PFSK-1 (cell line): Measurements from ENCODE around the gene ZFPM1.

ENCODE experiments used
- FOXP2 ChIP-seq: optimal IDR thresholded peaks from 2 replicates; pipeline ENCODE3; 2011; ENCODE audit warnings: borderline replicate concordance, control low read depth, inconsistent platforms; ENCODE audit not compliant: insufficient read depth; ENCODE audit errors: extremely low read length, extremely low read depth
- POLR2AphosphoS5 ChIP-seq: IDR thresholded peaks from 2 replicates; pipeline ENCODE4 v1.6.1; 2012; ENCODE audit warnings: low read depth, mild to moderate bottlenecking, control low read depth, low read length, moderate library complexity
- TAF1 ChIP-seq: IDR thresholded peaks from 2 replicates; pipeline ENCODE4 v1.6.1; 2012; ENCODE audit warnings: low read length, control low read depth, borderline replicate concordance; ENCODE audit not compliant: insufficient read depth
- TF ChIP-seq, protein P1 (sequence below), 2 experiments: IDR thresholded peaks; 2 replicates each; pipeline versions ENCODE4 v1.6.1 to v1.8.0; 2011 to 2012; ENCODE audit warnings: low read depth in 2 of 2, low read length in 2 of 2, control low read depth in 1 of 2, inconsistent platforms in 1 of 2, mild to moderate bottlenecking in 1 of 2, moderate library complexity in 1 of 2; ENCODE audit not compliant: insufficient read depth in 1 of 2

DNA sequence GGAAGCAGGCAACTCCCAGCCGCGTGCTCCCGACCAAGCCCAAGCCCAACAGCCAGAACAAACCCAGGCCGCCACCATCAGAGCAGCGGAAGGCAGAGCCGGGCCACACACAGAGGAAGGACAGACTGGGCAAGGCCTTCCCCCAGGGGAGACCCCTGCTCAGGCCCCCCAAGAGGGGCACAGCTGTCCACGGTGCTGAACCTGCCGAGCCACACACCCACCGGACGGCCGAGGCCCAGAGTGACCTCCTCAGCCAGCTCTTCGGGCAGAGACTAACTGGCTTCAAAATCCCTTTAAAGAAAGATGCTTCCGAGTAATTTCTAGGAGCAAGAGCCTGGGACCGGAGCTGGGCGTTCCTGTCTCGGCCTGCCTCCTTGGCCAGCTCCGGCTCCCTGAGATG lies 14.1 kb upstream of the ZFPM1 start:
- TF ChIP-seq, protein P1, sequence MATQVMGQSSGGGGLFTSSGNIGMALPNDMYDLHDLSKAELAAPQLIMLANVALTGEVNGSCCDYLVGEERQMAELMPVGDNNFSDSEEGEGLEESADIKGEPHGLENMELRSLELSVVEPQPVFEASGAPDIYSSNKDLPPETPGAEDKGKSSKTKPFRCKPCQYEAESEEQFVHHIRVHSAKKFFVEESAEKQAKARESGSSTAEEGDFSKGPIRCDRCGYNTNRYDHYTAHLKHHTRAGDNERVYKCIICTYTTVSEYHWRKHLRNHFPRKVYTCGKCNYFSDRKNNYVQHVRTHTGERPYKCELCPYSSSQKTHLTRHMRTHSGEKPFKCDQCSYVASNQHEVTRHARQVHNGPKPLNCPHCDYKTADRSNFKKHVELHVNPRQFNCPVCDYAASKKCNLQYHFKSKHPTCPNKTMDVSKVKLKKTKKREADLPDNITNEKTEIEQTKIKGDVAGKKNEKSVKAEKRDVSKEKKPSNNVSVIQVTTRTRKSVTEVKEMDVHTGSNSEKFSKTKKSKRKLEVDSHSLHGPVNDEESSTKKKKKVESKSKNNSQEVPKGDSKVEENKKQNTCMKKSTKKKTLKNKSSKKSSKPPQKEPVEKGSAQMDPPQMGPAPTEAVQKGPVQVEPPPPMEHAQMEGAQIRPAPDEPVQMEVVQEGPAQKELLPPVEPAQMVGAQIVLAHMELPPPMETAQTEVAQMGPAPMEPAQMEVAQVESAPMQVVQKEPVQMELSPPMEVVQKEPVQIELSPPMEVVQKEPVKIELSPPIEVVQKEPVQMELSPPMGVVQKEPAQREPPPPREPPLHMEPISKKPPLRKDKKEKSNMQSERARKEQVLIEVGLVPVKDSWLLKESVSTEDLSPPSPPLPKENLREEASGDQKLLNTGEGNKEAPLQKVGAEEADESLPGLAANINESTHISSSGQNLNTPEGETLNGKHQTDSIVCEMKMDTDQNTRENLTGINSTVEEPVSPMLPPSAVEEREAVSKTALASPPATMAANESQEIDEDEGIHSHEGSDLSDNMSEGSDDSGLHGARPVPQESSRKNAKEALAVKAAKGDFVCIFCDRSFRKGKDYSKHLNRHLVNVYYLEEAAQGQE (IDR thresholded peaks at IDR 0.05; ENCODE audit: insufficient read depth in 1 of 2, low read depth in 2 of 2, low read length in 2 of 2): peak in 1 of 2 experiments; percentile 78; a peak in 1 of 4 replicates
- TF ChIP-seq POLR2AphosphoS5 (no peak), FOXP2 (no peak), TAF1 (no peak)
